Stimulated activated CD8-positive, alpha-beta memory T cell treated with anti-CD3 and anti-CD28 coated beads, Interleukin-7, amount 100 ng/mL, for 1 hour (primary cell): ENCODE data around the gene APBB2.
"Not testable (repeated sequence)": the region's sequence is repeated elsewhere in the genome, so short reads cannot be mapped to it uniquely, and the experiment has no call there.

Experiments
- DNase-seq, 2 donors: peaks; one replicate each; pipeline ENCODE4 v3.0.0-alpha.2; 2020; ENCODE audit warnings: low read depth in 2 of 2

Gene APBB2

DNA sequence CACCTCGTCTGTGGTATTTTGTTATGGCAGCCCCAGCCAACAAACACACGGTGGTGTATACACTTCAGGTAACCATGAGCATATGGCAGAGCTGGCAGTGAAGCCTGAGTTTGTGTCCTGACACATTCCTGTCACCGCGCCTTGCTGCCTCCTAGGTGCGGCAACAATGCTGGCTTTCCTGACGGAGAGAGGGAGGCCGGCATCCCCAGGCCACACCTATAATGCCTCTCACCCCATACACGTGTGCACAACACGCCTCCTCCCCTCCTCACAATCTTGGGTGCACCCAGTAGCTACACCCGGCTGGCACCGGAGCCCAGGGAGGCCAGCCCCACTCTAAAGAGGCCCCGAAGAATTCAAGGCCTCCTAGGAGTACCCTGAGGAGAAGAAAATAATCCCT, 306.0 kb downstream of the APBB2 start:
- no peak for DNase-seq

DNA sequence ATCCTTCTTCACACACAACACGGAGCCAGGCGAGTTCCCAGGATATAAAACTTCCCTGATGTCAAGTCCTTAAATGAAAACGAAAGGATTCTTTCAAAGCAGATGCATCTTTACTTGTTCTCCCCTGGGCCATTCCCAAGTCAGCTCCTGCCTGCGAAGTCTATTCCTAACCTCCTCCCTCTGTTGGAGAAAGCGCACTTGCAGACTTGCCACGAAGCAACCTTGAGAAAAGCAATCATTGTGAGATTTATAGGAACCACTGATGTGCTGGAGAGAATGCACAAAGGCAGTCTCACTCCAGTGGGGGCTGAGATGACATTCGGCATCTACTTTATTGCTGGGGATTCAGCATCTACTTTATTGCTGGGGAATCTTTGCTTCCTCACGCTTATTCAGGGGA, 308.9 kb downstream of the APBB2 start:
- DNase-seq, result no peak

DNA sequence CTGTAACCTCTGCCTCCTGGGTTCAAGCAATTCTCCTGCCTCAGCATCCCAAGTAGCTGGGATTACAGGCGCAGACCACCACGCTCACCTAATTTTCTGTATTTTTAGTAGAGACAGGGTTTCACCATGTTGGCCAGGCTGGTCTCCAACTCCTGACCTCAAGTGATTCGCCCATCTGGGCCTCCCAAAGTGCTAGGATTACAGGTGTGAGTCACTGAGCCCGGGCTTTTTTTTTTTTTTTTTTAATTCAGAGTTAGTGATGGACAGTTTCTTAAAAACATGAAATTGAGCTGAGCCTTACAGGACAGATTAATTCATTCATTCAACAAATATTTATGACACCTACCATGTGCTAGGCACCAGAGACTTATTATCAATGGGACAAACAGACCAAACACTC, 313.8 kb downstream of the APBB2 start:
- DNase-seq, result not testable (repeated sequence)

DNA sequence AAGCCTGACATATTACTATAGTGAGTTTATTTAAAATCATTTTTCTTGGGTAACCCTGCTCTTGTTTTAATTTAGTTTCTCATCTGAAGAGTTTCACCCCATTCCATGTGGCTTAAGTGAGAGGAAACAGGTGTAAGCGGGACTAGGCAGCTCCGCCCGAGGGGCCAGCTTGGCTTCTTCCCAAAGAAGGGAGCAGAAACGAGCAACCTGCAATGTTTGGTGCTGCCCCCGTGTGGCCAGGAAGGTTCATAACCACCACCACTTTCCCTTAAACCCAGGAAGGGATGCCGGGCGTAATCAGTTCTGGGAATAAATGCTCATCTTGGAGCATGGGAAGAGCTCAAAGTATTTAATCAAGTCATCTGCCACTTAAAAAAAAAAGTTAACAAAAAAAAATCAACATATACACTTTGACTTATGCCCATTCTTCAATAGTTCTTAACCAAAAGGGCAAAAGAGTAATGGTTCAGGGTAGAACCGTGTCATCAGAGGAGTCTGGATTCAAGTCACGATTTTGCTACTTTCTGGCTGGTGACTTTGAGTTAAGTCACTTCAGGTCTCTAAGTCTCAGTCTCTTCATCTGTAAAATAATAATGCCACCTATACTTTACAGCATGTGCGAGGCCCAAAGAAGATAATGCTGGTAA, 316.7 kb downstream of the APBB2 start:
- peak; percentile 10 to 43 for DNase-seq

DNA sequence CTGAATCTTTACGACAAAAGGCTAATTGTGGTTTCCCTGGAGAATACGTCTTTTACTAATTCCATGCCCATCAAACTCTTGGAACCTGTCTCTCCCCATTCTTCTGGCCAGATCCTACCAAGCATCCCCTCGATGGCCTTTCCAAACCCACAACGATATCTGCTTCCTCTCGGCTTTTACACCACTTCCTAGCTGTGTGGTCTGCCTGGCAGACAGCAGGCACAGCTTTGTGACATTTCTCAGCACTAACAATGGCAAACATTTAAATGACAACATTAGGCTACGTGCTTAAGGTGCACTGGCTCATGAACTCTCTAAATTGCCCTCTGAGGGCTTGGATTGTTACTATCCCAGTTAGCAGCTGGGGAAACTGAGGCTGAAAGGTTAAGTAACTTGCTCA, 323.6 kb downstream of the APBB2 start:
- DNase-seq, result no peak

DNA sequence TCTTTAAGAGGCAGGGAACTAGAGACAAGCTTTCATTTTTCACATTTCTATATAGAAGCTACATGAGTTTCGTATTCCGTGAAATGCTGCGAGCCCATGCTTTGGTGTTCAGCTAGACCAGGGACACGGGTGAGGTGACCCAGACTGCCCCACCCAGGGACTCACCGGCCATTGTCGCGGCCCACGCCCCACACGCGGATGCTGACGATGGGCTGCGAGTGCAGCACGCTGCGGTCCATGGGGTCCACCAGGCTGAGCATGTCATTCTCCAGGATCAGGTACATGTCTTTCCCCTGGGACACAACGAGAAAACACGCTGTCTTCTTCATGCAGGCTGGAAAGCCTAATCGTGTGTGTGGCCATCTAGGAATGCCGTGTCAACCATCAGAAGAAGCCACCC, 324.1 kb downstream of the APBB2 start:
- no peak for DNase-seq

DNA sequence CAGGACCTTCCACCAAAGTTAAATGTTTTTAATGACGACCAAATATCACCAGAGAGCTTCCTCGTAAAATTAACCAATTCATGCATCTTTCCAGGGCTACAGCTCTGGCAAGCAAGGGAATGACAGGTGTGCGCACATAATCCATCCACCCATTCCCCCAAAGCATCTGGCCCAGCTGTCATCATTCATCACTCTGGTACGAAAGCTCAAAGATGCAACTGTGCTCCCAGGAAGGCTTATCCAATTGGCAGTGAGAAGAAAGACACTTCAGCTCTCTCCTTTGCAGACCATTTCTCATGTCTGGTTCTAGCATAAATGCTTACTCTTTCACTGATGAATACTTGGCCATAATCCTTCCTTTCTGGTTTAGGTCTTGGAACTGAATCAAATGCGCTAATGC, 325.4 kb downstream of the APBB2 start:
- DNase-seq, result no peak

DNA sequence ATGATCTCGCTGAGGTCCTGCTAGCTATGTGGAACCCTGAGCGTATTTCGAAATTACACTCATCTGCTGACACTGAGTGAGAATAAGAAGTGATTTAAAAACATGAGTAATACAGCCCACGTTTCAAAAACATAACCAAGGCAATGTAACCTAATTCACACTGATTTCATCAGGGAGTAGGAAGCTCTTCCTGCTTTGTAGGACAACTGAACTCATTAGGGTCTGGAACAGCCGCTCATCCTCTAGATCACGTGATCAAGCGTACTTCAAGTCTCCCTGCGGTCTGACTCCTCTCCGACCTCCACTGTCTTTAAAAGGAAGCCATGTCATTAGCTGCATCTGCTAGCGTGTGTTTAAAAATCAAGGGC, 326.6 kb downstream of the APBB2 start:
- DNase-seq, result no peak

DNA sequence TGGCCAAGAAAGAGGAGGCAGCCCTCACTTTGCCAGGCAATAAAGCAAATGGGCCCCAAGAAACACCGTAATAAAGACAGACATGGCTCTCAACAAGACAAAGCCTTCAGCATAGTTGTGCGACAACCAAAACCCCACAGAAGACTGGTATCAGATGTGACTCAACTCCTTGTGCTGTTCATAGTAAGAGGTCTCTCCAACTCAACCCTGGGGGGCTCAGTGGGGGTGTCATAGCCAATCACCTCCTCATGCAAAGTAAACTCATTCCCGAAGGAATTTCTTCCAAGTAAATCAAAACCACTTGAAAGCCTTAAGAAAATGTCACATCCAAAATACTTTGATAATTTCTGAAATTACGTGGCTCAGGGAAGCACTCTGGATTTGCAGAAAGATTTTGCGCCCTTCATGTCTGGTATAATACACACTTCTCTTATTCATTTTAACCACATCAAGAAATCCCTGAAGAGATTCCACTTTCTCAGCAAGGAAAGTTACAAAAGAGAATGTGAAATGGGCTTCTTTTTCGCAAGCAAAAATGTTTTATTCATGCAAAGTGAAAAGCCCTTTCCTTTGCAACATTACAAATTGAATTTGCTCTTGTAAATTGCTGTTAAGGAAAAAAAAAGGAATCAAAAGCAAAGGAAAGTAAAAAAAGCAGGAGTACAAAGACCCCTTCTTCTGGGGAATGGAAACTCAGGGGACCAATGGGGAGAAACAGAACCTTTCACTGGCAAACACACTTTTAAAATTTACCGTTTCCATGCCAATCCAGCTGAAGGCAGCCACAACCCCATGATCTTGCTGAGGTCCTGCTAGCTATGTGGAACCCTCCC, 327.2 kb downstream of the APBB2 start:
- no peak for DNase-seq

DNA sequence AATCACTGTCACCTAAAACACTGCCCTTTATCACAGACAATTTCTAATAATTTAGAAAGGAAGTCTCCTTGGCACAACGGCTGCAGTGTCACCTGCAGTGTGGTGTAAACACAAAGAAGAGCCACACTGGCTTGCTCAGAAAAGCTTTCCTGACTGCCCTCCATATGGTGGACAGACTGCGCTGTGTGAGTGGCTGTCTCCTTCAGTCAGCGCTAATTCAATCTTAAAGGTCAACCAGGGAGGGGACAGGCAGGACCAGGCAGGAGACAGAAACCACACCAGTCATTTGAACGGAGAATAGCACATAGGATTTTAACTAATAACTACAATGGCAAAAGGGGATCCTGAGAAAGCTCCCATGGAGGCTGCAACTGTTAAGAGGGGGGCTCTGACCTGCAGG, 332.5 kb downstream of the APBB2 start:
- no peak for DNase-seq

DNA sequence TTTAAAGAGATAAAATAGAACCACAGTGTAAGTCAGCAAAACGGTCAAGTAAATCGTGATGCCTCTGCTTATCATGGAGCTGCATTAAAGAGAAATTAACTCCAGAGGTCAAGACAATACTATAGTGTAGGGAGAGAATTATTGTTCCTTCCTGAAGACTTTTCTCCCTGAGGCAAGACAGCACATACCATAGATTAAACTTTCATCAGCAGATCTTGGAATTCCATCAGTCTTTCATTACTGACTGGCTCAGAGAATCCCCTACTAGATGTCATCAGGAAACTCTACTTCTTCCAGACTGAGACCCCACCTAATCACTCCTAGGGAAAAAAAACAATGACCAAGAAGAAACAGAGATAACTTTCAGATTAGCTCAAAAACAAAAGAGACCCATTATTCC, 333.2 kb downstream of the APBB2 start:
- no peak for DNase-seq

DNA sequence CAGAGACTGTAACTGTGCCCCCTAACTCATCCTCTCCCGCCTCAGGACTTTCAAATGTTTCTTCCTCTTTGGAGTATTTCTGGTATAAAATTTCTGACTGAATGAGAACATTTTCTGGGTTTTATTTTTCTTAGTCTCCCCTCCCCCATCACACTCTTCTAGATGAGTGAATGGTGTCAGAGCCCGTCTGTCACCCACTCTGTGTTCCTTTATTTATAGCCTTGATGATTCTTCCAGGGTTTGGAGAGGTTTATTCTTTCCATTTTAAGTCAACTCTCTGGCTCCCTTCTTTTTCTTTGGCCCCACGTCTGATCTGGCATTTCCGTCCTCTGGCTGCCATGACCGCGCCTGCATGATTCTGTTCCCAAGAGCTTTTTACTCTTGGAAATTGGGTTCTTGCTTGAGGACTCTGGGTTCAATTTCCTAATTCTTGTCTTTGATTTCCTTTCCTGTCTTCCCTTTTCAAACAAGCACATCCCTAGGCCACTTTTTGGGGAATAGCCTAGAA, 335.7 kb downstream of the APBB2 start:
- DNase-seq, result no peak

DNA sequence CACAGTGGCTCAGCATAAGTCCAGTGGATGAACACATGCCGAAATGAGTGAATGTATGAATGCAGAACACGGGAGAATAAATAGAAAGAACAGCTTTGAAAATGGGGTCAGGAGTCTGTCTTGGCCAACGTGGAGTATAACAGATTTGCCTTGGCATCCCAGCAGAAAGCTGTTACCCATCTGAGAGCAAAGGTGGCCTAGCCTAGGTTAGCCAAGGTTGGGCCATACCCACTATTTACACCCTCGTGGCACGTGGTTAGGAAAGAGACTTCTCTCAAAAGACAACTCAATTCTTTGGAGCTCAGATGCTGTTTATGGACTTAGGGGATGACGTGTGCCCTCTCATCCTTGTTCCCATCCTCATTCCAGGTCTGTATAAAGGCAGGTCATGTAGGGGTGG, 337.3 kb downstream of the APBB2 start:
- DNase-seq, result no peak

DNA sequence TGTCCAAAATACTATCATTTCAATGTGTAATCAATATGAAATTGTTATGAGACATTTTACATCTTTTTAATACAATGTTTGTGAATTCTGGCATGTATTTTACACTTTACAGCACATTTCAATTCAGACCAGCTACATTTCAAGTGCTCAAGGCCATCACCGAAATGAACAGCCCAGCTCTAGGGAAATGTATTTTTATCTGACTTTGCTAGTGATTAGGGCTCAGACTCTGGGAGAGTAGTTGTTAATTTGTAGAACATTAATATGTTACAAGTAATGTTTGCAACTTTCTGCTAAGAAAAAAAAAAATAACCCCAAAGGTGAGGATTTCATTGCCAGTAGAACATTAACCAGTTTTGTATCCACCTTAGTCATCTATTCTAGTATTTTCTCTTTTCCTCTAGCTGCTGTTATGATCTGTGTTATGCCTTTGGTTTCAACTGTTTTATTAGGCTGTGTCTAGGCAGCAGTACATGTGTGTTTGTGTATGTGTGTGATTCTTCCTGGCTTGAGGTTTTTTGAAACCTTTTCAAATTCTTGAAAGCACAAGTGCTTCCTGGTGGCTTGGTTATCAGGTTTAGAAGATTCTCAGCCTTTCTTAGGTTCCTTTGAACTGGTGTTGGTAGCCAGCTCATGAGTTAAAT, 338.7 kb downstream of the APBB2 start:
- DNase-seq, result no peak

DNA sequence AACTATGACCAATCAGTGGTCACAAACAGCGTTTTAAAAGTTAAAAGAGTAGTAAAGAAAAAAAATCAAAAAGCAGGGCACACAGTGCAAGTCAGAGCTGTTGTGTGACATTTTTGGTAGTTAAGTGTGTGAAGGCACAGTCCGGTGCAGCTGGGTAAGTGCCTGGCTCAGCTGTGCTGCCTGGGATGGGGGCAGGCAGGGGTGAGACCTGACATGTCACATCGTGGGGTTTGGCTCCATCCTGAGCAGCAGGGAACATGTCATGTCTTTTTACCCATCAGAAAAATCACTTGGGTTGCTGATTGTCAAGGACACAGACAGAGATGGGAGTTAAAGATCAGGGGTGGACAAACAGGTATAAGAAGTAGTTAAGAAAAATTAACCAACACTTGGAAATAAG, 339.4 kb downstream of the APBB2 start:
- no peak for DNase-seq

DNA sequence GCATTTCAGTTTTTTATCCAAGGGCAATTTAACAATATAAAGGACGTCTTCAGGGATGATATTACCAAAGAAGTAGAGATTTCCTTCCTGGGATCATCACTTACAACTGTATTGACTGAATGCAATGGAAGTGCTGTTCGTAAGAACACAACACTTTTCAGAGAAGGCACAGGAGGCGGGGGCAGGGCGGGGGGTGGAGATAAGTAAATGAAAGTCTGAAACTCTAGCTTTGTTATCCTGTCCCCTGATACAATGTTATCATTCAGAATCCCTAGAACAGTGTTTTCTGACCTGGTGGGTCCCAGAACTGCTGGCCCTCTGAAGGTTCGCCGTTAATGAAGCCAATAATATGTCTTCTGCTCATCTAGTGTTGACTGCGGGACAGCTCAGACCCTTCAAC, 340.0 kb downstream of the APBB2 start:
- DNase-seq, result no peak

DNA sequence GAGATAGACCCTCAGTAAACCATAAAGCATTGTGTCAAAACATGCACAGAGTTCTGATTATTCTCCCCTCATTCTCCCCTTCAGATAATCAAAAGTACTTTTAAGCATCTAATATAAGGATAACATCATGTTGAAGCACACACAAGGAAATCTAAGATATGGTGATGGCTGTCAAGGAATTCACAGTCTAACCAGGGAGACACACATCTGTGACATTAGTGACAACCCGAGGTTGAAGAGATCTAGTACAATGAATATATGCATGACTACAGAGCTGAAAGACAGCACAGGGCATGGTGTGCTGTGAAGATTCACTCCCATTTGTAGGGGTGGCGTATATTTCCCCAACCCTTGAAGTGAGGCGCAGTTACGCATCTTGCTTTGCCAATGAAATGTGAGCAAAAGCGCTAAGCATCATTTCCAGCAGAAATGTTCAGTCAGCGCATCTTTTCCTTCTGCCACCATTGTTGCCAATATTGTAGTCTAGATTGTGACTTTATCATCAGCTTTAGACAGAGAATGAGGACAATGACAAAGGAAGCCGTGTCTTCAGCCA, 342.6 kb downstream of the APBB2 start:
- DNase-seq, result no peak

DNA sequence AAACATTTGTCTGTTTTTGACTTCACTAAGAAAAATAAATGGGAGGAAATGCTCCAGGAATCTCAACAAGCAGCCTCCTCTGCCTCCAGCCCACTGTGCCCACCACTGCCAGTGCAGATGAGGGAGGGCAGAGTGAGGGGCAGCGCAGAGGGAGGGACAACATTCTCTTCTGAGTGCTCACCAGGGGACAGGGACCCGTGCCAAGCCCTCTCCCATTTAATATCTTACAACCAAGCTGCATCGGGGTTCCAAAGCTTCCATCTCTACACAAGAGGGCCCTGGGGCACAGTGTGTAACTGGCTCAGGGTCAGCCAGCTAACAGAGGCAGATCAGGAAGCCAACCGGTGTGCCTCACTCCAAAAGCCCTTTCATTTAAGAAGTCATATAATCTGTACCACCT, 344.2 kb downstream of the APBB2 start:
- DNase-seq, result no peak

DNA sequence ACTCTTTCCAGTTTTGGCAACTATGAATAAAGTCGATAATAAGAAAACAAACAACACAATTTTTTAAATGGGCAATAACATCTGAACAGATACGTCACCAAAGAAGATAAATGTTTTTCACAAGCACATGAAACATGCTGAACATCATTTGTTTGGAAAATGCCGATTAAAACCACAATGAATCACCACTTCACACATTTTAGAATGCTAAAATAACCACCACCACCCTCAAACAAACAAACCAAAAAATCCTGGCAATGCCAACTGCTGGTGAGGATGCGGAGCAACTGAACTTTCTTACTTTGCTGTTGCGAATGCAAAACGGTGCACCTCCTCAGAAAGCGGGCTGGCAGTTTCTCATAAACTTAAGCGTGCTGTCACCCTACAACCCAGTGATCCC, 348.6 kb downstream of the APBB2 start:
- DNase-seq, result no peak

DNA sequence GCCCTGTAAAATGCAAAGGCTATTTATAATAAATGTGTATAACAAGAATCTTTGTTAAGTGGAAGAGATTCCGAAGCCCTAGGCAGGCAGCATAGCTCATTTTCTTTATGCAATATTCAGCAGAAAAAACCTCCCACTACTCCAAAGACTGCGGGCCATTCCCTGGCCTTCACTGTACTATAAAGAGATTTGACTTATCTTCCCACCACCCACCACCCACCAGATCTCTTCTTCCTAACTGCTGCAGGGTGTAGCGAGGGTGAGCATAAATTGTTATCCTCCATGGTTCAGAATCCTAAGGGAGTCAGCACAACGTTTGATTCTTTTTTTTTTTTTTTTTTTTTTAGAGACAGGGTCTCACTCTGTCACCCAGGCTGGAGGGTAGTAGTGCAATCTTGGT, 349.8 kb downstream of the APBB2 start:
- no peak for DNase-seq

DNA sequence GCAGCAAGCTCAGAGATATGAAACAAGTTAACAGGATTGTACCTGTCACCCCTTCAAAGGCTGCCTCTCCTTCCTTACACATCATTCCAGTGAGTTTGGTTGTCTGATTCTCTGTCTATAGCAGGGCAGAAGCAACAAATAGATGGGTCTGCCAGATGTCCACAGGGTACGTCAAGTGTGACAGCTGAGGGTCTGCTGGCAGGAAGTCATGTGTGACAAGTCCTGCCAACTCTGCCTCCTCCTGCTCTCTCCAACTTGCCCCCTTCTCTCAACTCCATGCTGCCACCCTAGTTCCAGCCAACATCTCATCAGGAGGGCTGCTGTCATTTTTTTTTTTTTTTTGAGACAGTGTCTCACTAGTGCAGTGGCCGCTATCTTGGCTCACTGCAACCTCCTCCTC, 355.4 kb downstream of the APBB2 start:
- no peak for DNase-seq

DNA sequence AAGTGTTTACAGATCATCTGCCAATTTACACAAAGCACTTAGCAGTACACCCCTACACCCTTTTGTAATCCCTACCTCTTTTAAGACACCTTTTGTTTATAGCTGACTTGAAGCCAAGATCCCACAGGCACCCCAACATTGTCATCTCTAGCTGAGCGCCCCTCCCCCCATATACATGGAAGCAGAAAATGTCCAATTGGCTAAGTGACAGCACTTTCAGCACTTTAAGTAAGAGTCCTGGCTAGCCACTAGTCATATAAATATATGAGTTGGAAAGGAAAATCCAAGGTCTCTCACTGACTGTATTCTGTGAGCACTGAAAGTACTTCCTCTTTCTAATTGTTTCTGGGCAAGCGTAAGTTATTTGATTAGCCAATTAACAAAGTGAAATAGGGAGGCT, 356.4 kb downstream of the APBB2 start:
- DNase-seq, result no peak
